Esophagus muscularis mucosa (tissue), 4 donors: ENCODE data around the gene ELAVL4. TPM values are rescaled to one million over a fixed set of nuclear protein-coding genes. Genes with fewer than 3 reads are reported as not detected.

ENCODE experiments used
- DNase-seq: peaks from one replicate; pipeline ENCODE4 v3.0.0-alpha.2; 2017; ENCODE audit errors: extremely low spot score
- H3K27ac ChIP-seq, 4 donors: fragments of 200-600 bp; sonication (generic); replicated peaks in 1 of 4; 1 replicate in 3 of 4; 2 replicates in 1 of 4; pipeline ENCODE4 v1.5.1; 2016 to 2019; ENCODE audit warnings: mild to moderate bottlenecking in 1 of 4
- H3K27me3 ChIP-seq, 4 donors: fragments of 200-600 bp; sonication (generic); one replicate each; pipeline versions ENCODE4 v1.5.1 to v1.6.0; 2016 to 2019
- H3K36me3 ChIP-seq, 4 donors: fragments of 200-600 bp; sonication (generic); one replicate each; pipeline ENCODE4 v1.5.1; 2016 to 2019
- H3K4me1 ChIP-seq, 4 donors: fragments of 200-600 bp; sonication (generic); one replicate each; pipeline ENCODE4 v1.5.1; 2016 to 2019
- H3K4me3 ChIP-seq, 4 donors: fragments of 200-600 bp; sonication (generic); 1 replicate in 2 of 4; 2 replicates in 2 of 4; pipeline ENCODE4 v1.5.1; 2016 to 2019; ENCODE audit warnings: mild to moderate bottlenecking in 4 of 4, moderate library complexity in 1 of 4
- H3K9me3 ChIP-seq, 4 donors: fragments of 200-600 bp; sonication (generic); 1 replicate in 3 of 4; 2 replicates in 1 of 4; pipeline ENCODE4 v1.5.1; 2016 to 2019
- CTCF ChIP-seq, 3 experiments: fragments of 200-600 bp in 2 of 3; fragments of 450-650 bp in 1 of 3; sonication (generic) in 2 of 3; IDR thresholded peaks; one replicate each; pipeline ENCODE4 v1.5.1; 2017 to 2019; ENCODE audit warnings: antibody characterized with exemption in 3 of 3, mild to moderate bottlenecking in 2 of 3, moderate library complexity in 1 of 3
- EP300 ChIP-seq: sonication (generic); formaldehyde crosslinking; IDR thresholded peaks from one replicate; pipeline ENCODE4 v1.6.1; 2017; ENCODE audit warnings: antibody characterized with exemption
- POLR2A ChIP-seq: fragments of 450-650 bp; IDR thresholded peaks from one replicate; pipeline ENCODE4 v1.6.1; 2017; ENCODE audit warnings: antibody characterized with exemption, moderate library complexity, mild to moderate bottlenecking, low read depth
- POLR2AphosphoS5 ChIP-seq, 2 donors: sonication (generic); formaldehyde crosslinking; IDR thresholded peaks; one replicate each; pipeline ENCODE4 v1.6.1; 2017; ENCODE audit warnings: antibody characterized with exemption in 2 of 2
- WGBS: methylation state at CpG from one replicate; pipeline ENCODE4 v1.1.5; 2018; 5-methylcytosine and 5-hydroxymethylcytosine counted together
- intact Hi-C: fragments of 100-400 bp; cut with DNase I; formaldehyde crosslinking; loops from one replicate; pipeline ENCODE4 v1.15.1; 2023
- total RNA-seq, 4 donors: library from RNA; depleted of rRNA; stranded (reverse); fragments of >200 nt; gene quantifications; one replicate each; pipeline versions ENCODE4 v1.1.0 to v1.2.1, GENCODE V29; 2016

ELAVL4 gene
- total RNA-seq, 4 donors from 2014 or later: 0.40 to 2.2 (median 1.1) TPM

GRCh38 chr1:50080904-50081586, 27.7 kb upstream of the ELAVL4 start:
- Histone ChIP-seq H3K36me3 (no peaks in the 10 kb centered on the region), H3K4me3 (no peak overlapping the region), H3K27me3 (no peaks in the 10 kb centered on the region), H3K27ac (no peak overlapping the region), H3K4me1 (no peaks in the 10 kb centered on the region), H3K9me3 (no peaks in the 10 kb centered on the region)
- intact Hi-C loops: no loop called here
- TF ChIP-seq POLR2AphosphoS5 (IDR thresholded peaks at IDR 0.05) (no peak), CTCF (IDR thresholded peaks at IDR 0.05) (no peak), POLR2A (no peak), EP300 (no peak)
- DNase-seq: no peak
- WGBS: 72% methylated on average over 3 of the region's 3 CpGs

- Histone ChIP-seq H3K4me1 (no peaks in the 10 kb centered on the region), H3K27ac (no peak overlapping the region), H3K36me3 (no peaks in the 10 kb centered on the region), H3K27me3 (no peaks in the 10 kb centered on the region), H3K9me3 (no peaks in the 10 kb centered on the region), H3K4me3 (no peak overlapping the region)
- TF ChIP-seq CTCF (IDR thresholded peaks at IDR 0.05) (no peak), POLR2A (no peak), POLR2AphosphoS5 (IDR thresholded peaks at IDR 0.05) (no peak)
- DNase-seq: peak; percentile 24
- 53% methylated on average over 1 of the region's 1 CpG for WGBS
- intact Hi-C loops: no loop called here
These were observed 24.3 kb upstream of the ELAVL4 start for GRCh38 chr1:50084389-50084788.

- 88% methylated on average over 8 of the region's 9 CpGs for WGBS
- peak; percentile 37 for DNase-seq
- Histone ChIP-seq H3K27ac (no peak overlapping the region), H3K36me3 (no peaks in the 10 kb centered on the region), H3K9me3 (no peaks in the 10 kb centered on the region), H3K4me1 (no peaks in the 10 kb centered on the region), H3K4me3 (no peak overlapping the region), H3K27me3 (no peaks in the 10 kb centered on the region)
- intact Hi-C loops: no loop called here
- TF ChIP-seq EP300 (no peak), POLR2AphosphoS5 (IDR thresholded peaks at IDR 0.05) (no peak), POLR2A (no peak), CTCF (IDR thresholded peaks at IDR 0.05) (no peak)
These were observed 17.7 kb upstream of the ELAVL4 start for GRCh38 chr1:50091068-50091467.

- Histone ChIP-seq H3K36me3 (no peaks in the 10 kb centered on the region), H3K27ac (no peak overlapping the region), H3K27me3 (no peaks in the 10 kb centered on the region), H3K4me3 (no peak overlapping the region), H3K9me3 (no peaks in the 10 kb centered on the region), H3K4me1 (no peaks in the 10 kb centered on the region)
- intact Hi-C loops: no loop called here
- peak; percentile 14 for DNase-seq
- 76% methylated on average over 3 of the region's 3 CpGs for WGBS
- TF ChIP-seq EP300 (no peak), CTCF (IDR thresholded peaks at IDR 0.05) (no peak), POLR2AphosphoS5 (IDR thresholded peaks at IDR 0.05) (no peak), POLR2A (no peak)
These were observed 13.0 kb upstream of the ELAVL4 start for GRCh38 chr1:50095716-50096115.

GRCh38 chr1:50097021-50097679, 11.6 kb upstream of the ELAVL4 start:
- H3K27ac ChIP-seq: no peak overlapping the region
- no peaks in the 10 kb centered on the region for H3K36me3 ChIP-seq
- intact Hi-C loops: no loop called here
- no peaks in the 10 kb centered on the region for H3K27me3 ChIP-seq
- 83% methylated on average over 2 of the region's 2 CpGs for WGBS
- TF ChIP-seq POLR2A (no peak), EP300 (no peak), CTCF (IDR thresholded peaks at IDR 0.05) (no peak), POLR2AphosphoS5 (IDR thresholded peaks at IDR 0.05) (no peak)
- DNase-seq: peak; percentile 3
- H3K4me3 ChIP-seq: no peak overlapping the region
- H3K4me1 ChIP-seq: no peaks in the 10 kb centered on the region
- H3K9me3 ChIP-seq: no peaks in the 10 kb centered on the region
